Activated naive CD4-positive, alpha-beta T cell treated with anti-CD3 and anti-CD28 coated beads for 36 hours (primary cell): ENCODE results near the gene ATP2C2. TPM values are rescaled to one million over a fixed set of nuclear protein-coding genes. Genes with fewer than 3 reads are reported as not detected.

ENCODE experiments used
- CTCF ChIA-PET: fragments of 350-600 bp; sonication (Branson Sonifier 250); formaldehyde crosslinking; loops from one replicate; lab custom pipeline; 2021; ENCODE audit warnings: antibody characterized with exemption; lab: Charles Lee
- DNase-seq: peaks from one replicate; pipeline ENCODE4 v3.0.0-alpha.2; 2020
- H3K27ac Mint-ChIP-seq: one replicate; pipeline ENCODE4 v1.8.0; 2021; ENCODE audit warnings: mild to moderate bottlenecking, mixed read lengths
- H3K27me3 Mint-ChIP-seq: one replicate; pipeline ENCODE4 v1.8.0; 2021; ENCODE audit warnings: low read depth, mixed read lengths
- H3K36me3 Mint-ChIP-seq: one replicate; pipeline ENCODE4 v1.8.0; 2021; ENCODE audit warnings: low read depth, mixed read lengths
- H3K4me1 Mint-ChIP-seq: one replicate; pipeline ENCODE4 v1.8.0; 2021; ENCODE audit warnings: low read depth, mixed read lengths
- H3K4me3 Mint-ChIP-seq: one replicate; pipeline ENCODE4 v1.8.0; 2021; ENCODE audit warnings: mild to moderate bottlenecking, moderate library complexity, mixed read lengths
- H3K9me3 Mint-ChIP-seq: one replicate; pipeline ENCODE4 v1.8.0; 2021; ENCODE audit warnings: mixed read lengths
- intact Hi-C: fragments of 100-400 bp; cut with micrococcal nuclease; formaldehyde crosslinking; loops from one replicate; pipeline ENCODE4 v1.15.1; 2023
- total RNA-seq, 2 experiments: library from RNA; stranded (reverse); gene quantifications; one replicate each; pipeline ENCODE4 v1.2.3, GENCODE V29; 2021

ATP2C2 gene
- total RNA-seq, 2 experiments from 2014 or later: not detected

- intact Hi-C loops: no loop called here
- CTCF ChIA-PET: no interaction called here
- Mint-ChIP-seq H3K4me3 (no peak overlapping the region), H3K9me3 (peaks cover 2% of the 10 kb centered on the region), H3K27ac (no peak overlapping the region), H3K36me3 (no peaks in the 10 kb centered on the region), H3K27me3 (peaks cover 8% of the 10 kb centered on the region), H3K4me1 (peaks cover 4% of the 10 kb centered on the region)
- no peak for DNase-seq
These were observed 9.8 kb downstream of the ATP2C2 start for GRCh38 chr16:84378099-84378498.

DNA sequence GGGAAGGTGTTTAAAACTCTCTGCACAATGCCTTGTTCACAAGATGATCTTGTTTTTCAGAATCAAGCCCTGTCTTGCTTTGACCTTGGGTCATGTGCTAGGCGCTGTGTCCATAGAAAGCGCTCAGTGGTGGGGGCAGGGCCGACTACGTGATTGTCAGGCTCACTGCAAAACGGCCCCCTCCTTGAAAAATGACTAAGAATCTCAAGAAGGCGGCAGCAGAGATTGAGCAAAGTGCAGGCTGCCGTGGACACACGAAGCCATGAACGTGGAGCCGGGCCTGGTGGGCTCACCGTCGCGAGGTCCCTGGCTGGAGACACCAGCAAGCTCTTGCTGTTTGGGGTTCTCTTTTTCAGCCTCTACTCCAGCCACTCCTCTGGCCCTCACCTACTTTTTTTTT, 10.2 kb downstream of the ATP2C2 start:
- H3K27me3 Mint-ChIP-seq: peaks cover 6% of the 10 kb centered on the region
- peaks cover 2% of the 10 kb centered on the region for H3K9me3 Mint-ChIP-seq
- peaks cover 4% of the 10 kb centered on the region for H3K4me1 Mint-ChIP-seq
- intact Hi-C loops: no loop called here
- H3K36me3 Mint-ChIP-seq: no peaks in the 10 kb centered on the region
- CTCF ChIA-PET: no interaction called here
- H3K27ac Mint-ChIP-seq: no peak overlapping the region
- H3K4me3 Mint-ChIP-seq: no peak overlapping the region
- DNase-seq: no peak

- intact Hi-C loops: no loop called here
These were observed 10.8 kb downstream of the ATP2C2 start for GRCh38 chr16:84379008-84379708.

GRCh38 chr16:84379709-84380362, 11.5 kb downstream of the ATP2C2 start:
- H3K27me3 Mint-ChIP-seq: peaks cover 5% of the 10 kb centered on the region
- no peak overlapping the region for H3K27ac Mint-ChIP-seq
- no peak for DNase-seq
- peaks cover 4% of the 10 kb centered on the region for H3K4me1 Mint-ChIP-seq
- H3K36me3 Mint-ChIP-seq: no peaks in the 10 kb centered on the region
- H3K9me3 Mint-ChIP-seq: peaks cover 3% of the 10 kb centered on the region
- CTCF ChIA-PET: interaction anchor here (0.6 kb wide), 1 partner anchor 42 kb away, joined by 3 read pairs; no protein-coding TSS in a partner anchor
- intact Hi-C loops: no loop called here
- no peak overlapping the region for H3K4me3 Mint-ChIP-seq

More at GRCh38 chr16:84379008-84379708, 10.8 kb downstream of the ATP2C2 start:
- Mint-ChIP-seq H3K4me1 (peaks cover 4% of the 10 kb centered on the region), H3K9me3 (peaks cover 2% of the 10 kb centered on the region), H3K27ac (no peak overlapping the region), H3K36me3 (no peaks in the 10 kb centered on the region), H3K4me3 (no peak overlapping the region), H3K27me3 (peaks cover 5% of the 10 kb centered on the region)
- DNase-seq: no peak
- CTCF ChIA-PET: no interaction called here

GRCh38 chr16:84380405-84380804, 12.1 kb downstream of the ATP2C2 start:
- peak; percentile 43 for DNase-seq
- H3K27me3 Mint-ChIP-seq: peaks cover 5% of the 10 kb centered on the region
- H3K36me3 Mint-ChIP-seq: no peaks in the 10 kb centered on the region
- intact Hi-C loops: no loop called here
- CTCF ChIA-PET: interaction anchor here (0.6 kb wide), 1 partner anchor 41 kb away, joined by 3 read pairs; no protein-coding TSS in a partner anchor
- H3K4me1 Mint-ChIP-seq: peaks cover 4% of the 10 kb centered on the region
- no peak overlapping the region for H3K27ac Mint-ChIP-seq
- no peak overlapping the region for H3K4me3 Mint-ChIP-seq
- peaks cover 9% of the 10 kb centered on the region for H3K9me3 Mint-ChIP-seq

DNA sequence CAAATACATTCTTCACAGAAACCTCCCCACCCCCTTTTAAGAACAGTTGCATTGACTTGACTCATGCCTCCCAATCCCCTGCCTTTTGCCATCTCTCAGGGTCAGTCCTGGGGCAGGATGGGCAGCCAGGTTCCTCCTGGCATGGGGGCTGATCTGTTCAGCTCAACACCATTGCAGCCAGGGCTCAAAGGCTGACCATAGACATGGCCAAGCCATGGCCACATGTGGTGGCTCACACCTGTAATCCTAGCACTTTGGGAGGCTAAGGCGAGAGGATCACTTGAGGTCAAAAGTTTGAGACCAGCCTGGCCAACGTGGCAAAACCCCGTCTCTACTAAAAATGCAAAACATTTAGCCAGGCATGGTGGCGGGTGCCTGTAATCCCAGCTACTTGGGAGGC, 14.1 kb downstream of the ATP2C2 start:
- Mint-ChIP-seq H3K9me3 (peaks cover 19% of the 10 kb centered on the region), H3K4me3 (no peak overlapping the region), H3K4me1 (peaks cover 4% of the 10 kb centered on the region), H3K27me3 (peaks cover 5% of the 10 kb centered on the region), H3K27ac (no peak overlapping the region), H3K36me3 (no peaks in the 10 kb centered on the region)
- CTCF ChIA-PET: no interaction called here
- DNase-seq: no peak
- intact Hi-C loops: no loop called here

DNA sequence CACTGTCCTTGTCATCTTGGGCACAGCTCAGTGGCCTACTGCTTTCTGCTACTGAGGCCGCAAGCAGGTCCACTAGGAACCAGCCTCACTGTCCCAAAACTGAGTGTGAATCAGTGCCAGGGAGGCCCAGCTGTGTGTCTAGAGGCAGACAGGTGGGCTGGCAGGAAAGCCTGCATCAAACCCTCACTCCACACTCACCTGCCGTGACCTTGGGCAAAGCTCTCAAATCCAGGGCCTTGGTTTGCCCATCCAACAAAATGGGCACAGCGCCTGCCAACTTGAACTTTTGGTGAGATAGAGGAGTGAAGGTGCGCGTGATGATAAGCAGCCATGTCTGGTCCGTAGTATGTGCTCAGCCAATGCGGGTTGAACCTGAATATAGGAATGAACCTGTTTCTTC, 14.8 kb downstream of the ATP2C2 start:
- H3K4me3 Mint-ChIP-seq: no peak overlapping the region
- intact Hi-C loops: no loop called here
- CTCF ChIA-PET: no interaction called here

DNA sequence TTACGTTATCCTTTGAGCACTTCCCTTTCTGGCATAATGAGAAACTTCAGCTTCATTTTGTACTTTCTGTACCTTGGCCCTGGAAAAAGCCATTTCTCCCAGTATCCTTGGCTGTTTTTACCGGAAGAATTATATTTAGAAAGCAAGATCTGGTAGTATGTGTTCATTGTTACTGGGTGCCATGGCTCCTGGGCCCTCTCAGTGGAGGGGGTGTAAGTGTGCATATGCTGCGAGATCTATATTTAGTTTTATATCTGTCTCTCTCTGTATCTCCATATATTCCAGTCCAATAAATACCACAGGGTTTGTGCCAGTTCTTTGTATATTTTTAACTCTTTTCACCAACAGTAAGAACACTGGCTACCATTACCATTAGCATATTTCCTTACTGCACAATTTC, 17.7 kb downstream of the ATP2C2 start:
- no peak overlapping the region for H3K27ac Mint-ChIP-seq
- intact Hi-C loops: no loop called here
- H3K27me3 Mint-ChIP-seq: no peaks in the 10 kb centered on the region
- DNase-seq: no peak
- no peaks in the 10 kb centered on the region for H3K4me1 Mint-ChIP-seq
- H3K9me3 Mint-ChIP-seq: peaks cover 19% of the 10 kb centered on the region
- no peak overlapping the region for H3K4me3 Mint-ChIP-seq
- H3K36me3 Mint-ChIP-seq: no peaks in the 10 kb centered on the region
- CTCF ChIA-PET: no interaction called here

More for the DNA sequence above, 14.8 kb downstream of the ATP2C2 start:
- H3K4me1 Mint-ChIP-seq: peaks cover 4% of the 10 kb centered on the region
- H3K27me3 Mint-ChIP-seq: peaks cover 5% of the 10 kb centered on the region
- DNase-seq: no peak
- no peaks in the 10 kb centered on the region for H3K36me3 Mint-ChIP-seq
- H3K9me3 Mint-ChIP-seq: peaks cover 19% of the 10 kb centered on the region
- H3K27ac Mint-ChIP-seq: no peak overlapping the region

DNA sequence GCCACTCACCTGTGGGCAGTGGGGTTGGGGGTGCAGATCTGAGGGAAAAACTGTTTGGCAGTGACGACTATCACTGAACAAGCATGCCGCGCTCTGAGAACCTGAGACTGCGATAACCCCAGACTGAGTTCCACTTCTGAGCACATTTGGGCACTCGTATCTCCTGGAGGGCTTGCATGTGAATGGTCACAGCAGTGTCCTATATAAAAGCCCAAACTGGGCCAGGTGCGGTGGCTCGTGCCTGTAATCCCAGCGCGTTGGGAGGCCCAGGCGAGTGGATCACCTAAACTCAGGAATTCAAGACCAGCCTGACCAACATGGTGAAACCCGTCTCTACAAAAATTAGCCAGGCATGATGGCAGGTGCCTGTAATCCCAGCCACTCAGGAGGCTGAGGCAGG, 18.7 kb downstream of the ATP2C2 start:
- Mint-ChIP-seq H3K9me3 (peaks cover 19% of the 10 kb centered on the region), H3K4me1 (no peaks in the 10 kb centered on the region), H3K27me3 (no peaks in the 10 kb centered on the region), H3K4me3 (no peak overlapping the region), H3K27ac (no peak overlapping the region), H3K36me3 (no peaks in the 10 kb centered on the region)
- intact Hi-C loops: no loop called here
- DNase-seq: no peak
- CTCF ChIA-PET: no interaction called here

DNA sequence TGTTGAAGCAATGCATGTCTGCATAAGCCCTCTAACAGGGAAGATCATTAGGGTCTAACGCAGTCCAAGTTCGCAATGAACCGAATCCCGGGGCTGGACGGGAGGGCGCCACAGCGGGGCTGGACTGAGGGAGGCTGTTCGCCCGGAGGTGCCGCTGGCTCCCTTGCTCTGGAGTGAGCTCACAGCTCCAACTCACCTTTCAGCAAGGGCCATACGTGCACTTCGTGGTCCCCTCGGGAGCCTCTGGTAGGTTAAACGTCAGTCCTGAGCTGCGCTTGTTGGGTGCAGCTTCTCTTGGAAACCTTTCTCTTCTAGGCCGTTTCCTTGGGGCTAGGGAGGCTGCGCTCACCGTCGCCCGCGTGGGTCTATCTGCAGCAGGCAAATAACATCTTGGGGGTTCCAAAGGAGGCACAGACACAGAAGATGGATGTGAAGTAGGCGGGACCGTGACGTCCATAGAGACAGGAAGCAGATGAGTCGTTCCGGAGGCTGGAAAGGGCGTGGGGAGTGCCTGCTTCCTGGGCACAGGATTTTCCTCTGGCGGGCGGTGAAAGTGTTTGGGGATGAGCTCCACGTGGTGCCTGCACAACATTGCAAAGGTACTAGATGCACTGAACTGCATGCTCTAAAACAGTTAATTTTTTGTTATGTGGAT, 21.9 kb downstream of the ATP2C2 start:
- no peaks in the 10 kb centered on the region for H3K27me3 Mint-ChIP-seq
- H3K4me1 Mint-ChIP-seq: no peaks in the 10 kb centered on the region
- H3K27ac Mint-ChIP-seq: no peak overlapping the region
- H3K9me3 Mint-ChIP-seq: peaks cover 12% of the 10 kb centered on the region
- H3K4me3 Mint-ChIP-seq: no peak overlapping the region
- no peak for DNase-seq
- intact Hi-C loops: no loop called here
- no peaks in the 10 kb centered on the region for H3K36me3 Mint-ChIP-seq
- CTCF ChIA-PET: no interaction called here

DNA sequence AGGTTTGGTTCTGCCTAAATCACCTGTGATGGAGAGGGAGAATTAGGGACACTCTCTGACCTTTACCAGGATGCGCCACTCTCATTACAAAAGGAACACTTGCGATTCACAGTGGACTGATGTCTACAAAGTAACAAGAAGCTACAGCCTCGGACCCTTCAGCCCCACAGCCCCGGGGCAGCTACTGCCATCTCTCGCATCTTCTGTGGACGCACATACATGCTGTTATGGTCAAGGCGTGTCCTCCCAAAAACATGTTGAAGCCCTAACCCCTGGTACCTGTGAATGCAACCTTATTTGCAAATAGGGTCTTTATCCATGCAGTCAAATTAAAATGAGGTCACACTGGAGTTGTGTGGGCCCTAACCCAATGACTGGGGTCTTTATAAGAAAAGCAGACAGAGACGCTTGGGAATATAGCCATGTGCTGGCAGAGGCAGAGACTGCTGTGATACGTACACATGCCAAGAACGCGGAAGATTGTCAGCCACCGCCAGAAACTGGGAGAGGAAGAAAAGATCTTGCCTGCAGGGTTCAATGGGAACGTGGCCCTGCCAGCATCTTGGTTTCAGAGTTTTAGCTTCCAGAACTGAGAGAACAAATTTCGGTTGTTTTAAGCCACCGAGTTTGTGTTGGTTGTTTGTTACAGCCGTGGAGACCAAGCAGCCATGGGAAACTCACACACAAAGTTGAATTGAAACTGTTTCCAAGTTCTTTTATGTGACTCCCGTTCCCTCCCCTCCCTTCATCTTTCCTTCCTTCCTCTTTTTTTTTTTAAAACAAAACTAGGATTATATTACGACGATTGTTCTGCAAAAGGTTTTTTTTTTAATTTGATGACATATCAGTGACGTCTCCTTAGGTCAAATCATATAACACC, 23.1 kb downstream of the ATP2C2 start:
- no peak for DNase-seq
- CTCF ChIA-PET: no interaction called here
- Mint-ChIP-seq H3K27me3 (peaks cover 2% of the 10 kb centered on the region), H3K9me3 (peaks cover under 1% of the 10 kb centered on the region), H3K36me3 (no peaks in the 10 kb centered on the region), H3K27ac (no peak overlapping the region), H3K4me3 (no peak overlapping the region), H3K4me1 (no peaks in the 10 kb centered on the region)
- intact Hi-C loops: no loop called here

DNA sequence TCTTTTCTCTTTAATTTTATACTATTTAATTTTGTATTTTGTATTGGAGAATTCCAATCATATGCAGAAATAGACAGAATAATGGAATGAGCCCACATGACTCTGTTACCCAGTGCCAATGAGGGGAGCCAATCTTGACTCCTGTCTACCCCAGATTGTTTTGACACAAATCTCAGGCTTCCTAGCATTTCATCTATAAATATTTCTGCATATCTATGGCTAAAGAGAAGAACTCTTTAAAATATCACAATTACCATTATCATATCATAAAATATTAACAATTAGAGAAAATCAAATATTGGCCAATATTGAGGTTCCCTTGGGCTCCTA, 23.7 kb downstream of the ATP2C2 start:
- Mint-ChIP-seq H3K4me1 (no peaks in the 10 kb centered on the region), H3K9me3 (no peaks in the 10 kb centered on the region), H3K4me3 (no peak overlapping the region), H3K27me3 (peaks cover 4% of the 10 kb centered on the region), H3K27ac (no peak overlapping the region), H3K36me3 (no peaks in the 10 kb centered on the region)
- intact Hi-C loops: no loop called here
- no peak for DNase-seq
- CTCF ChIA-PET: no interaction called here
